KOPT-K1 (cell line): ENCODE results near the gene TNFAIP3.

Experiments
- H3K27ac ChIP-seq: fragments of 200-600 bp; sonication (generic); 2 replicates; pipeline ENCODE4 v1.5.1; 2016; ENCODE audit warnings: antibody characterized with exemption, mild to moderate bottlenecking, low read depth, low read length; ENCODE audit not compliant: poor library complexity, severe bottlenecking
- H3K36me3 ChIP-seq: fragments of 200-600 bp; sonication (generic); 2 replicates; pipeline ENCODE4 v1.5.1; 2017; ENCODE audit warnings: antibody characterized with exemption, mild to moderate bottlenecking, low read length, moderate library complexity; ENCODE audit not compliant: insufficient read depth
- H3K9me3 ChIP-seq: fragments of 200-600 bp; sonication (generic); 2 replicates; pipeline ENCODE4 v1.5.1; 2017; ENCODE audit warnings: antibody characterized with exemption, low read length, mild to moderate bottlenecking; ENCODE audit not compliant: insufficient read depth, poor library complexity, severe bottlenecking

TNFAIP3 gene

GRCh38 chr6:137866914-137867684 lies at the start of gene TNFAIP3:
Gene TNFAIP3, plus strand, starts transcription at chr6:137867259. Its CDS starts 3,969 bp downstream, at chr6:137871228.
- peaks cover 23% of the 10 kb centered on the region for H3K36me3 ChIP-seq
- peak within 1 kb of the TSS; percentile 98 for H3K27ac ChIP-seq

GRCh38 chr6:137818440-137818839 lies 48.6 kb upstream of the TNFAIP3 start:
- Histone ChIP-seq H3K9me3 (no peaks in the 10 kb centered on the region), H3K36me3 (no peaks in the 10 kb centered on the region), H3K27ac (no peak overlapping the region)

More at GRCh38 chr6:137866914-137867684, at the start of gene TNFAIP3:
- H3K9me3 ChIP-seq = no peaks in the 10 kb centered on the region

GRCh38 chr6:137819740-137820139 lies 47.3 kb upstream of the TNFAIP3 start:
- no peaks in the 10 kb centered on the region for H3K36me3 ChIP-seq
- H3K27ac ChIP-seq = peak overlapping the region; percentile 63
- no peaks in the 10 kb centered on the region for H3K9me3 ChIP-seq

- H3K27ac ChIP-seq = peak overlapping the region; percentile 63
- no peaks in the 10 kb centered on the region for H3K9me3 ChIP-seq
- no peaks in the 10 kb centered on the region for H3K36me3 ChIP-seq
Observed at GRCh38 chr6:137820425-137820824, 46.6 kb upstream of the TNFAIP3 start.

- Histone ChIP-seq H3K36me3 (no peaks in the 10 kb centered on the region), H3K27ac (no peak overlapping the region)
Observed at GRCh38 chr6:137820952-137821351, 46.1 kb upstream of the TNFAIP3 start.

GRCh38 chr6:137821491-137821890 lies 45.6 kb upstream of the TNFAIP3 start:
- Histone ChIP-seq H3K27ac (no peak overlapping the region), H3K9me3 (no peaks in the 10 kb centered on the region), H3K36me3 (no peaks in the 10 kb centered on the region)

More at GRCh38 chr6:137820952-137821351, 46.1 kb upstream of the TNFAIP3 start:
- H3K9me3 ChIP-seq = no peaks in the 10 kb centered on the region

GRCh38 chr6:137823826-137824555 lies 43.1 kb upstream of the TNFAIP3 start:
- Histone ChIP-seq H3K9me3 (no peaks in the 10 kb centered on the region), H3K36me3 (no peaks in the 10 kb centered on the region), H3K27ac (peak overlapping the region; percentile 67)

GRCh38 chr6:137824556-137824879 lies 42.5 kb upstream of the TNFAIP3 start:
- Histone ChIP-seq H3K27ac (peak overlapping the region; percentile 67), H3K36me3 (no peaks in the 10 kb centered on the region), H3K9me3 (no peaks in the 10 kb centered on the region)

GRCh38 chr6:137824896-137825295 lies 42.2 kb upstream of the TNFAIP3 start:
- H3K27ac ChIP-seq = peak overlapping the region; percentile 67
- H3K36me3 ChIP-seq = no peaks in the 10 kb centered on the region
- no peaks in the 10 kb centered on the region for H3K9me3 ChIP-seq

- Histone ChIP-seq H3K9me3 (no peaks in the 10 kb centered on the region), H3K36me3 (no peaks in the 10 kb centered on the region), H3K27ac (no peak overlapping the region)
Observed at GRCh38 chr6:137827411-137827940, 39.6 kb upstream of the TNFAIP3 start.

GRCh38 chr6:137827977-137828810 lies 38.9 kb upstream of the TNFAIP3 start:
- H3K36me3 ChIP-seq = no peaks in the 10 kb centered on the region
- no peak overlapping the region for H3K27ac ChIP-seq
- no peaks in the 10 kb centered on the region for H3K9me3 ChIP-seq

GRCh38 chr6:137829641-137830083 lies 37.4 kb upstream of the TNFAIP3 start:
- Histone ChIP-seq H3K27ac (no peak overlapping the region), H3K36me3 (no peaks in the 10 kb centered on the region), H3K9me3 (peaks cover 6% of the 10 kb centered on the region)

GRCh38 chr6:137830511-137830911 lies 36.5 kb upstream of the TNFAIP3 start:
- Histone ChIP-seq H3K27ac (no peak overlapping the region), H3K36me3 (no peaks in the 10 kb centered on the region), H3K9me3 (peaks cover 6% of the 10 kb centered on the region)

- no peak overlapping the region for H3K27ac ChIP-seq
- peaks cover 6% of the 10 kb centered on the region for H3K9me3 ChIP-seq
- H3K36me3 ChIP-seq = no peaks in the 10 kb centered on the region
Observed at GRCh38 chr6:137832110-137832509, 34.9 kb upstream of the TNFAIP3 start.

- Histone ChIP-seq H3K27ac (no peak overlapping the region), H3K36me3 (no peaks in the 10 kb centered on the region), H3K9me3 (peaks cover 16% of the 10 kb centered on the region)
Observed at GRCh38 chr6:137834508-137834907, 32.6 kb upstream of the TNFAIP3 start.
